ENCODE measurements around the gene PCCA. TPM values are rescaled to one million over a fixed set of nuclear protein-coding genes. Genes with fewer than 3 reads are reported as not detected.
"Not testable (repeated sequence)": the region's sequence is repeated elsewhere in the genome, so short reads cannot be mapped to it uniquely, and the experiment has no call there.

PCCA gene
- total RNA-seq, 2 experiments from 2014 or later, result 7.9 to 8.2 TPM

- DNase-seq, result no peak
- intact Hi-C loops (cut with micrococcal nuclease), result no loop called here
- peaks cover 18% of the 10 kb centered on the region for H3K4me1 Mint-ChIP-seq (ENCODE audit: low read depth)
- H3K27ac Mint-ChIP-seq, result no peak overlapping the region
- H3K4me3 Mint-ChIP-seq, result no peak overlapping the region
- ChIA-PET POLR2A (no interaction called here), CTCF (interaction anchor here (1.2 kb wide), 1 partner anchor 623 kb away, joined by 3 read pairs; no protein-coding TSS in a partner anchor)
- no peaks in the 10 kb centered on the region for H3K27me3 Mint-ChIP-seq
- H3K36me3 Mint-ChIP-seq, result no peaks in the 10 kb centered on the region
- H3K9me3 Mint-ChIP-seq, result no peaks in the 10 kb centered on the region
Measured at GRCh38 chr13:100521851-100522617, 433.1 kb downstream of the PCCA start.

- ChIA-PET CTCF (interaction anchor here (1.0 to 2.2 kb wide), 3 partner anchors 8 to 624 kb away, joined by 3 to 4 read pairs (median 4); no protein-coding TSS in a partner anchor), POLR2A (interaction anchor here (0.5 kb wide), 1 partner anchor 122 kb away, joined by 3 read pairs; no protein-coding TSS in a partner anchor)
- Mint-ChIP-seq H3K9me3 (no peaks in the 10 kb centered on the region), H3K4me1 (ENCODE audit: low read depth) (peaks cover 11% of the 10 kb centered on the region), H3K4me3 (no peak overlapping the region), H3K27ac (no peak overlapping the region), H3K36me3 (no peaks in the 10 kb centered on the region), H3K27me3 (no peaks in the 10 kb centered on the region)
- intact Hi-C loops (cut with micrococcal nuclease), result no loop called here
- no peak for DNase-seq
Measured at GRCh38 chr13:100522618-100523309, 433.9 kb downstream of the PCCA start.

GRCh38 chr13:100523411-100523810, 434.5 kb downstream of the PCCA start:
- Mint-ChIP-seq H3K27me3 (no peaks in the 10 kb centered on the region), H3K36me3 (peaks cover 2% of the 10 kb centered on the region), H3K27ac (no peak overlapping the region), H3K4me3 (no peak overlapping the region), H3K4me1 (ENCODE audit: low read depth) (peaks cover 5% of the 10 kb centered on the region), H3K9me3 (no peaks in the 10 kb centered on the region)
- ChIA-PET POLR2A (interaction anchor here (0.5 kb wide), 1 partner anchor 121 kb away, joined by 3 read pairs; no protein-coding TSS in a partner anchor), CTCF (interaction anchor here (1.0 to 2.2 kb wide), 2 partner anchors 9 to 288 kb away, joined by 4 read pairs; no protein-coding TSS in a partner anchor)
- DNase-seq, result no peak
- intact Hi-C loops (cut with micrococcal nuclease), result no loop called here

- POLR2A ChIA-PET, result no interaction called here
- DNase-seq, result no peak
- Mint-ChIP-seq H3K36me3 (peaks cover 2% of the 10 kb centered on the region), H3K27ac (no peak overlapping the region), H3K4me1 (ENCODE audit: low read depth) (peaks cover 3% of the 10 kb centered on the region), H3K27me3 (no peaks in the 10 kb centered on the region), H3K9me3 (no peaks in the 10 kb centered on the region), H3K4me3 (no peak overlapping the region)
- intact Hi-C loops (cut with micrococcal nuclease), result no loop called here
- CTCF ChIA-PET, result interaction anchor here (2.2 kb wide), 1 partner anchor 289 kb away, joined by 4 read pairs; no protein-coding TSS in a partner anchor
Measured at GRCh38 chr13:100523981-100524386, 435.1 kb downstream of the PCCA start.

GRCh38 chr13:100524688-100525087, 435.8 kb downstream of the PCCA start:
- H3K4me3 Mint-ChIP-seq; intact Hi-C loops (cut with micrococcal nuclease); H3K36me3 Mint-ChIP-seq; DNase-seq; H3K27me3 Mint-ChIP-seq; H3K4me1 Mint-ChIP-seq (ENCODE audit: low read depth); POLR2A ChIA-PET; H3K9me3 Mint-ChIP-seq; H3K27ac Mint-ChIP-seq: not testable (repeated sequence)
- CTCF ChIA-PET, result interaction anchor here (1.2 to 2.2 kb wide), 2 partner anchors 48 to 289 kb away, joined by 3 to 4 read pairs; no protein-coding TSS in a partner anchor

- Mint-ChIP-seq H3K36me3 (peaks cover 2% of the 10 kb centered on the region), H3K4me1 (ENCODE audit: low read depth) (peaks cover 3% of the 10 kb centered on the region), H3K27ac (no peak overlapping the region), H3K4me3 (no peak overlapping the region), H3K9me3 (no peaks in the 10 kb centered on the region), H3K27me3 (no peaks in the 10 kb centered on the region)
- POLR2A ChIA-PET, result no interaction called here
- intact Hi-C loops (cut with micrococcal nuclease), result no loop called here
- DNase-seq, result no peak
- CTCF ChIA-PET, result interaction anchor here (0.7 to 1.2 kb wide), 2 partner anchors 11 to 47 kb away, joined by 3 read pairs; no protein-coding TSS in a partner anchor
Measured at GRCh38 chr13:100525453-100526317, 436.8 kb downstream of the PCCA start.

- H3K27ac Mint-ChIP-seq, result no peak overlapping the region
- H3K36me3 Mint-ChIP-seq, result peaks cover 2% of the 10 kb centered on the region
- ChIA-PET CTCF (no interaction called here), POLR2A (no interaction called here)
- intact Hi-C loops (cut with micrococcal nuclease), result no loop called here
- no peak overlapping the region for H3K4me3 Mint-ChIP-seq
- no peaks in the 10 kb centered on the region for H3K9me3 Mint-ChIP-seq
- no peak for DNase-seq
- H3K4me1 Mint-ChIP-seq (ENCODE audit: low read depth), result peaks cover 2% of the 10 kb centered on the region
- no peaks in the 10 kb centered on the region for H3K27me3 Mint-ChIP-seq
Measured at GRCh38 chr13:100526318-100527000, 437.6 kb downstream of the PCCA start.

GRCh38 chr13:100527644-100528043, 438.8 kb downstream of the PCCA start:
- intact Hi-C loops (cut with micrococcal nuclease), result no loop called here
- no peaks in the 10 kb centered on the region for H3K4me1 Mint-ChIP-seq (ENCODE audit: low read depth)
- H3K36me3 Mint-ChIP-seq, result peaks cover 2% of the 10 kb centered on the region
- ChIA-PET POLR2A (no interaction called here), CTCF (no interaction called here)
- no peak overlapping the region for H3K27ac Mint-ChIP-seq
- H3K4me3 Mint-ChIP-seq, result no peak overlapping the region
- no peaks in the 10 kb centered on the region for H3K27me3 Mint-ChIP-seq
- no peaks in the 10 kb centered on the region for H3K9me3 Mint-ChIP-seq
- no peak for DNase-seq

- POLR2A ChIA-PET, result no interaction called here
- H3K4me1 Mint-ChIP-seq (ENCODE audit: low read depth), result no peaks in the 10 kb centered on the region
- H3K27me3 Mint-ChIP-seq, result no peaks in the 10 kb centered on the region
- peaks cover 2% of the 10 kb centered on the region for H3K36me3 Mint-ChIP-seq
- H3K9me3 Mint-ChIP-seq, result no peaks in the 10 kb centered on the region
- no peak overlapping the region for H3K27ac Mint-ChIP-seq
- CTCF ChIA-PET, result no interaction called here
- intact Hi-C loops (cut with micrococcal nuclease), result no loop called here
- DNase-seq, result no peak
- no peak overlapping the region for H3K4me3 Mint-ChIP-seq
Measured at GRCh38 chr13:100528353-100528752, 439.5 kb downstream of the PCCA start.

- no peak overlapping the region for H3K27ac Mint-ChIP-seq
- no peak for DNase-seq
Measured at GRCh38 chr13:100528820-100529219, 439.9 kb downstream of the PCCA start.

GRCh38 chr13:100529666-100530377, 440.9 kb downstream of the PCCA start:
- Mint-ChIP-seq H3K4me3 (no peak overlapping the region), H3K4me1 (ENCODE audit: low read depth) (no peaks in the 10 kb centered on the region), H3K27ac (no peak overlapping the region), H3K27me3 (no peaks in the 10 kb centered on the region), H3K9me3 (no peaks in the 10 kb centered on the region), H3K36me3 (peaks cover 2% of the 10 kb centered on the region)
- intact Hi-C loops (cut with micrococcal nuclease), result no loop called here
- POLR2A ChIA-PET, result no interaction called here
- DNase-seq, result no peak
- CTCF ChIA-PET, result no interaction called here

More at GRCh38 chr13:100528820-100529219, 439.9 kb downstream of the PCCA start:
- H3K36me3 Mint-ChIP-seq, result peaks cover 2% of the 10 kb centered on the region
- H3K4me3 Mint-ChIP-seq, result no peak overlapping the region
- H3K27me3 Mint-ChIP-seq, result no peaks in the 10 kb centered on the region
- ChIA-PET CTCF (no interaction called here), POLR2A (no interaction called here)
- intact Hi-C loops (cut with micrococcal nuclease), result no loop called here
- no peaks in the 10 kb centered on the region for H3K9me3 Mint-ChIP-seq
- H3K4me1 Mint-ChIP-seq (ENCODE audit: low read depth), result no peaks in the 10 kb centered on the region

Measured in activated CD4-positive, alpha-beta memory T cell treated with anti-CD3 and anti-CD28 coated beads for 36 hours (primary cell).